Measurements from ENCODE around the gene SCAPER. TPM values are rescaled to one million over a fixed set of nuclear protein-coding genes. Genes with fewer than 3 reads are reported as not detected.
"Not testable (repeated sequence)": the region's sequence is repeated elsewhere in the genome, so short reads cannot be mapped to it uniquely, and the experiment has no call there.

The SCAPER gene
- total and polyA plus RNA-seq, 11 donors: 6.7 to 53.9 (median 38.3) TPM

DNA sequence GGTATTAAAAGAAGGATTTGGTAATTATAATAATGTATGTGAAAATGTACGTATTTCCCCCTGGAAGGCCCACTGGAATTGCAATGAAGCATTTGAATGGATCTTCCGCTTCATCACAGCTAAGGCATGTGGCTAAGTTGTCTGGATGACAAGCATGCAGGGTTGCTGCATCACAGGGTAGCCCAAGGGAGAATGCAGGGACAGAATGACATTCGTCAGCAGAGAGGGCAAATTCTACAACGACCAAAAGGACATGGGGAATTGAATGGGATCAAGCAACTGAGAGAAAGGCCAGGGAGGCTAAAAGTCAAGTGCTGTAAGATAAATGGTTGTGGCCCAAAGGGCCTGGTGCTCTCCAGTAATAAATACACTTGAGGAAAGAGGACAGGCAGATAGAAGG, 473.2 kb downstream of the SCAPER start:
- intact Hi-C loops (cut with DNase I): no loop called here
- Histone ChIP-seq H3K4me3 (no peak overlapping the region), H3K9me3 (peaks cover 0 to 11% (median under 1%) of the 10 kb centered on the region in 12 donors), H3K4me1 (peaks cover 0 to 5% (median 0%) of the 10 kb centered on the region in 12 donors), H3K36me3 (peaks cover 0 to 28% (median 11%) of the 10 kb centered on the region in 9 donors), H3K27me3 (no peaks in the 10 kb centered on the region), H3K27ac (no peak overlapping the region)
- TF ChIP-seq POLR2A (IDR thresholded peaks at IDR 0.05): no peak
- TF ChIP-seq, protein P1, sequence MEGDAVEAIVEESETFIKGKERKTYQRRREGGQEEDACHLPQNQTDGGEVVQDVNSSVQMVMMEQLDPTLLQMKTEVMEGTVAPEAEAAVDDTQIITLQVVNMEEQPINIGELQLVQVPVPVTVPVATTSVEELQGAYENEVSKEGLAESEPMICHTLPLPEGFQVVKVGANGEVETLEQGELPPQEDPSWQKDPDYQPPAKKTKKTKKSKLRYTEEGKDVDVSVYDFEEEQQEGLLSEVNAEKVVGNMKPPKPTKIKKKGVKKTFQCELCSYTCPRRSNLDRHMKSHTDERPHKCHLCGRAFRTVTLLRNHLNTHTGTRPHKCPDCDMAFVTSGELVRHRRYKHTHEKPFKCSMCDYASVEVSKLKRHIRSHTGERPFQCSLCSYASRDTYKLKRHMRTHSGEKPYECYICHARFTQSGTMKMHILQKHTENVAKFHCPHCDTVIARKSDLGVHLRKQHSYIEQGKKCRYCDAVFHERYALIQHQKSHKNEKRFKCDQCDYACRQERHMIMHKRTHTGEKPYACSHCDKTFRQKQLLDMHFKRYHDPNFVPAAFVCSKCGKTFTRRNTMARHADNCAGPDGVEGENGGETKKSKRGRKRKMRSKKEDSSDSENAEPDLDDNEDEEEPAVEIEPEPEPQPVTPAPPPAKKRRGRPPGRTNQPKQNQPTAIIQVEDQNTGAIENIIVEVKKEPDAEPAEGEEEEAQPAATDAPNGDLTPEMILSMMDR (IDR thresholded peaks at IDR 0.05): no peak
- ATAC-seq (peak in 3 of 4 donors; percentile 71 to 87 (median 76)), DNase-seq (peak in 1 of 5 donors; percentile 25)
- 60 to 73% (median 68%) methylated on average over 4 of the region's 4 CpGs for WGBS, 4 donors

DNA sequence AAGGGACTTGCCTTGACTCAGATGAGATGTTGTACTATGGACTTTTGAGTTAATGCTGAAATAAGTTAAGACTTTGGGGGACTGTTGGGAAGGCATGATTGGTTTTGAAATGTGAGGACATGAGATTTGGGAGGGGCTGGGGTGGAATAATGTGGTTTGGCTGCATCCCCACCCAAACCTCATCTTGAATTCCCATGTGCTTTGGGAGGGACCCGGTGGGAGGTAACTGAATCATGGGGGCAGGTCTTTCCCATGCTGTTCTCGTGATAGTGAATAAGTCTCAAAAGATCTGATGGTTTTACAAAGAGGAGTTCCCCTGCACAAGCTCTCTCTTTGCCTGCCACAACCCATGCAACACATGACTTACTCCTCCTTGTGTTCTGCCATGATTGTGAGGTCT, 474.4 kb downstream of the SCAPER start:
- H3K9me3 ChIP-seq: peaks cover 0 to 20% (median 5%) of the 10 kb centered on the region in 12 donors
- ATAC-seq; H3K4me1 ChIP-seq; H3K27ac ChIP-seq; intact Hi-C loops (cut with DNase I); DNase-seq; H3K27me3 ChIP-seq; H3K4me3 ChIP-seq: not testable (repeated sequence)
- H3K36me3 ChIP-seq: peaks cover 0 to 28% (median 11%) of the 10 kb centered on the region in 9 donors
- WGBS, 4 donors: 86 to 99% (median 93%) methylated on average over 2 of the region's 2 CpGs

DNA sequence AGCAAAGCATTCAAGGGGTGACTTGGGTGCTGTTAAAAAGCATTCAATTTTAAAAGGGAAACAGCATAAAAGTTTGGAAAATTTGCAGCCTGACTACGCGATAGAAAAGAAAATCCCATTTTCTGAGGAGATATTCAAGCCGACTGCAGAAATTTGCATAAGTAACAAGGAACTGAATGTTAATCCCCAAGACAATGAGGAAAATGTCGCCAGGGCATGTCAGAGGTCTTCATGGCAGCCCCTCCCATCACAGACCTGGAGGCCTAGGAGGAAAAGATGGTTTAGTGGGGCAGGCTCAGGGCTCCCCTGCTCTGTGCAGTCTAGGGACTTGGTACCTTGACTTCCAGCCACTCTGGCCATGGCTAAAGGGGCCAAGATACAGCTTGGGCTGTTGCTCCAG, 475.5 kb downstream of the SCAPER start:
- Histone ChIP-seq H3K27me3 (no peaks in the 10 kb centered on the region), H3K4me3 (no peak overlapping the region), H3K4me1 (peaks cover 0 to 5% (median 0%) of the 10 kb centered on the region in 12 donors), H3K9me3 (peaks cover 0 to 20% (median 5%) of the 10 kb centered on the region in 12 donors), H3K36me3 (peaks cover 0 to 28% (median 11%) of the 10 kb centered on the region in 9 donors), H3K27ac (no peak overlapping the region)
- 95 to 97% (median 96%) methylated on average over 4 of the region's 4 CpGs for WGBS, 4 donors
- TF ChIP-seq, protein P1 (IDR thresholded peaks at IDR 0.05): no peak
- TF ChIP-seq POLR2A (IDR thresholded peaks at IDR 0.05): no peak
- intact Hi-C loops (cut with DNase I): no loop called here
- ATAC-seq (no peak), DNase-seq (no peak)

- TF ChIP-seq POLR2A (IDR thresholded peaks at IDR 0.05): no peak
- TF ChIP-seq, protein P1 (IDR thresholded peaks at IDR 0.05): no peak
- 74 to 100% (median 95%) methylated on average over 2 of the region's 2 CpGs for WGBS, 4 donors
- Histone ChIP-seq H3K27me3 (no peaks in the 10 kb centered on the region), H3K36me3 (peaks cover 0 to 15% (median 0%) of the 10 kb centered on the region in 9 donors), H3K27ac (no peak overlapping the region), H3K4me3 (no peak overlapping the region), H3K4me1 (peaks cover 0 to 2% (median 0%) of the 10 kb centered on the region in 12 donors), H3K9me3 (peaks cover 0 to 20% (median 5%) of the 10 kb centered on the region in 12 donors)
- DNase-seq: no peak
- no peak for ATAC-seq
- intact Hi-C loops (cut with DNase I): no loop called here
Measured at GRCh38 chr15:76426941-76427340, 478.2 kb downstream of the SCAPER start.
